Colonic mucosa (tissue), 4 donors: ENCODE measurements around the gene AOPEP. TPM values are rescaled to one million over a fixed set of nuclear protein-coding genes. Genes with fewer than 3 reads are reported as not detected.

ENCODE experiments used
- DNase-seq: peaks from one replicate; pipeline ENCODE4 v3.0.0-alpha.2; 2020
- H3K27ac ChIP-seq: fragments of 200-600 bp; one replicate; pipeline ENCODE4 v1.8.0; 2021
- H3K27me3 ChIP-seq: fragments of 200-600 bp; one replicate; pipeline ENCODE4 v1.8.0; 2021
- H3K36me3 ChIP-seq: fragments of 200-600 bp; one replicate; pipeline ENCODE4 v1.8.0; 2021
- H3K4me1 ChIP-seq: fragments of 200-600 bp; one replicate; pipeline ENCODE4 v1.8.0; 2021; ENCODE audit warnings: mild to moderate bottlenecking
- H3K4me3 ChIP-seq: fragments of 200-600 bp; one replicate; pipeline ENCODE4 v1.8.0; 2021
- H3K9ac ChIP-seq, 2 donors: one replicate each; pipeline ENCODE4 v1.7.0; 2013; ENCODE audit warnings: control low read depth in 2 of 2, low read depth in 2 of 2, low read length in 2 of 2
- H3K9me3 ChIP-seq: fragments of 200-600 bp; one replicate; pipeline ENCODE4 v1.8.0; 2021
- intact Hi-C: fragments of 100-400 bp; cut with DNase I; formaldehyde crosslinking; loops from one replicate; pipeline ENCODE4 v1.14.1; 2022
- total RNA-seq, 2 donors: library from RNA; stranded (reverse); fragmentation: NEBNext Ultra II Directional in 1 of 2; extraction: Animal tissue kit (Norgen Biotek cat#: 25700) in 1 of 2; gene quantifications; one replicate each; pipeline ENCODE4 v1.2.1, GENCODE V29; 2021
- TF ChIP-seq, protein P1 (sequence below): fragments of 200-600 bp; IDR thresholded peaks from one replicate; pipeline ENCODE4 v1.8.0; 2022; ENCODE audit warnings: antibody characterized with exemption, mild to moderate bottlenecking
- donor health status: healthy.
- donor health status: DM: no; HTN: no; CAD: no.
- donor health status: DM: no; HTN: no; CAD: no.

Gene AOPEP
- total RNA-seq, 2 donors from 2014 or later = 38.4 to 43.2 TPM

DNA sequence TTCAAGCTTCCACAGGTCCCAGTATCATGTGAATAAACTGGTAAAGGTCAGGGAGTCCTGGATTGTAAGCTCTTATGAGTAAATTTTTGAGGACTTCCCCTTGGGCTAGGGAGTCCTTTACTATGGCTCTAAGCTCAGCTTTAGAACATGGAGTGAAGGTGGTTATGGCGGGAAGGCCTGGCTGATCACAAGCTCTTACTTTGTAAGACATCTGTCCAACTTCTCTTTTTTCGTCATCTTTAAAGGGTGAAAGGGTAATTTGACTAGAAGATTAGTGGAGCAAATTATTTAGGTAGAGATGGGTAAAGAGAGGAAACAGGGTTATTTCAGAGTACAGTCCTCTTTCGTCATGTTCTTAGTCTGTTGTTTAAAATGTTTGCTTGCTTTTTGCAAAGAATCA lies 155.4 kb downstream of the AOPEP start:
- no peak overlapping the region for H3K9ac ChIP-seq
- H3K9me3 ChIP-seq = no peaks in the 10 kb centered on the region
- no peak overlapping the region for H3K4me3 ChIP-seq
- no peaks in the 10 kb centered on the region for H3K27me3 ChIP-seq
- intact Hi-C loops = no loop called here
- H3K4me1 ChIP-seq = no peaks in the 10 kb centered on the region
- H3K36me3 ChIP-seq = no peaks in the 10 kb centered on the region
- no peak overlapping the region for H3K27ac ChIP-seq
- no peak for DNase-seq
- TF ChIP-seq, protein P1, sequence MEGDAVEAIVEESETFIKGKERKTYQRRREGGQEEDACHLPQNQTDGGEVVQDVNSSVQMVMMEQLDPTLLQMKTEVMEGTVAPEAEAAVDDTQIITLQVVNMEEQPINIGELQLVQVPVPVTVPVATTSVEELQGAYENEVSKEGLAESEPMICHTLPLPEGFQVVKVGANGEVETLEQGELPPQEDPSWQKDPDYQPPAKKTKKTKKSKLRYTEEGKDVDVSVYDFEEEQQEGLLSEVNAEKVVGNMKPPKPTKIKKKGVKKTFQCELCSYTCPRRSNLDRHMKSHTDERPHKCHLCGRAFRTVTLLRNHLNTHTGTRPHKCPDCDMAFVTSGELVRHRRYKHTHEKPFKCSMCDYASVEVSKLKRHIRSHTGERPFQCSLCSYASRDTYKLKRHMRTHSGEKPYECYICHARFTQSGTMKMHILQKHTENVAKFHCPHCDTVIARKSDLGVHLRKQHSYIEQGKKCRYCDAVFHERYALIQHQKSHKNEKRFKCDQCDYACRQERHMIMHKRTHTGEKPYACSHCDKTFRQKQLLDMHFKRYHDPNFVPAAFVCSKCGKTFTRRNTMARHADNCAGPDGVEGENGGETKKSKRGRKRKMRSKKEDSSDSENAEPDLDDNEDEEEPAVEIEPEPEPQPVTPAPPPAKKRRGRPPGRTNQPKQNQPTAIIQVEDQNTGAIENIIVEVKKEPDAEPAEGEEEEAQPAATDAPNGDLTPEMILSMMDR = no peak

DNA sequence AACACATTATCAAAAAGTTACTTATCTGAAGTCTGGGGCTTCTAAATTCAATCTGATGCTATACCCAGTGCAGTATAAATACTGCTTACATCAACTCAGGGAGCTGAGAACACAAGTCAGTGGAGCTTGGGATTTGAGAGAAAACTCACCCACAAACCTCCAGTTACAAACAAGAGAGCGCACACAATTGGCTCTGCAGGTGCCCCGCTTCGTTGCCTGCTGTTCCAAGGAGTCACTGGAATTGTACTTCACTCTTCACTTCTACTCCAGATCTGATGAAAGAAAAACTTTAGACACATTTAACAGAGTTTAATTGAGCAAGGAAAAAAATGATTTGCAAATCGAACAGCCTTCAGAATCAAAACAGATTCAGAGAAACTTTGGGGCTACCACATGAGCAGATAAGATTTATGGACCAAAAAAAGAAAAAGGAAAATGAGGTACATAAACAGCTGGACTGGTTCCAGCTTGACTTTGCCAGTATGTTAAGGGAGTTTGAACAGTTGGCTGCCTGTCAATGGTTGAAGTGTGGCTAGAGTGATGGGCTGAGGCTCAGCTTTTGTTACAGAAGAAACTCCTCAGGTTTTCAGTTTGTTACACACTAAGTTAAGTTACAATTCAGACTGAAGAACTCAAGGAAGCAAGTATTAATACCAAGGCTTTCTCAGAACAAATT lies 156.6 kb downstream of the AOPEP start:
- intact Hi-C loops = no loop called here
- Histone ChIP-seq H3K27me3 (no peaks in the 10 kb centered on the region), H3K27ac (no peak overlapping the region), H3K9me3 (no peaks in the 10 kb centered on the region), H3K9ac (no peak overlapping the region), H3K4me3 (no peak overlapping the region), H3K36me3 (no peaks in the 10 kb centered on the region), H3K4me1 (no peaks in the 10 kb centered on the region)
- DNase-seq = no peak
- TF ChIP-seq, protein P1 = no peak

DNA sequence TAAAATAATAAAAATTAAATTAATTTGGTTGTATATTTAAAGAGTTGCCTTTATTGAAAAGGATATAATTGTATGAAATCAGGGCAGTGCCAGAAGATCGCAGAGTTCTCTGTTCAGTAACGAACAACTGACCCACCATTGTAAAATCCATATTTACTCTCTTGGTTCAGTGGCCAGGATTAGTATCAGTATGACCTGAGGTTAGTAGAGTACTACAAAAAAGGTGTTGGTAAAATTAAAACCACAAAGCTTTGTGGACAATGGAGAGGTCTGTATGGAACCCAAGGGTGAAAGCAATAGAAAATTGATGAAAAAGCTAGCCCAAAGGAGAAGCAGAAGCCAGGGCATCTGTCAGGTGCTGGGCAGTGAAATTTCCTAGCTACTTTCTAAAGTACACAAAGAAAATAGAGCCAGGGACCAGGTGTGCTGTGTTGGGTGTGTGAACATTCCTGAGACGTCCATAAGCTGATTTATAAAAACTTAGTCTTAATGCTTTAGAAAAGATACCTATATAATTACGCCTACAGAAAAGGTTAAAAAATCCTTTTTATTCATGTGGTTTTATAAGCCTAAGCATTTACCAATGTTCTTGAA lies 159.5 kb downstream of the AOPEP start:
- Histone ChIP-seq H3K27ac (no peak overlapping the region), H3K4me1 (no peaks in the 10 kb centered on the region), H3K36me3 (no peaks in the 10 kb centered on the region), H3K4me3 (no peak overlapping the region), H3K27me3 (no peaks in the 10 kb centered on the region), H3K9ac (no peak overlapping the region), H3K9me3 (no peaks in the 10 kb centered on the region)
- TF ChIP-seq, protein P1 = no peak
- no peak for DNase-seq
- intact Hi-C loops = no loop called here

DNA sequence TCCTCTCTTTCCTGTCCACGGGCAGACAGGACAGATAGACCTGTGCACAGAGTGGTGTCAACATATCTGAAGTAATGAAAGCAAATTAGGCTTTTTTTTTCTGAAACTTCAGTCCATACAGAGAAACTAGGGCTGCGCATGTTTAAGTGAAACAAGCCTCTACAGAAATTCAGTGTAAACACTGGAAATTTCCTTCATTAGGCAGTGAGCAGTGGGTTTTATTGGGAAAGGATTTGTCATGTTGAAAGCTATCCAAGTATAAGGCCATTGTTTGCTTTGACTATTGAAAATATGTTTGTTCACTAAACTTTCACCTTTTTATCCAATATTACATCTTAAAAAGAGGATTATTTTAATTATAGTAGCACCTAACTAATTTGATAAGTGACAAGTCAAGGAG lies 161.2 kb downstream of the AOPEP start:
- no peak overlapping the region for H3K27ac ChIP-seq
- intact Hi-C loops = no loop called here
- TF ChIP-seq, protein P1 = no peak
- no peak overlapping the region for H3K4me3 ChIP-seq
- no peaks in the 10 kb centered on the region for H3K4me1 ChIP-seq
- no peak for DNase-seq
- H3K27me3 ChIP-seq = no peaks in the 10 kb centered on the region
- H3K9me3 ChIP-seq = no peaks in the 10 kb centered on the region
- no peaks in the 10 kb centered on the region for H3K36me3 ChIP-seq
- no peak overlapping the region for H3K9ac ChIP-seq

DNA sequence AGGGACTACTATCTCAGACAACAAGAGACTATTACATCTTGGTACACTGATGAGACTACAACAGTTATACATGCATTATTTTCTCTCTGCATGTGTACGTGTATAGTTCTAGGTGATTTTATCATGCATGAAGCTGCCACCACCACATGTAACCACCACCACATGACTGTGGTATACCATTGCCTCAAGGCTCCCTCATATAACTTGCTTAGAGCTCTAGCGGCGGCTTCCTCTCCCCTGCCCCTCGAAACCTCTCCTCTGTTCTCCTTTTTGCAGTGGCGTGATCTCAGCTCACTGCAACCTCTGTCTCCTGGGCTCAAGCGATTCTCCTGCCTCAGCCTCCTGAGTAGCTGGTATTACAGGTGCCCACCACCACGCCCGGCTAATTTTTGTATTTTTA lies 162.3 kb downstream of the AOPEP start:
- Histone ChIP-seq H3K36me3 (no peaks in the 10 kb centered on the region), H3K27me3 (no peaks in the 10 kb centered on the region), H3K4me1 (no peaks in the 10 kb centered on the region), H3K4me3 (no peak overlapping the region), H3K27ac (no peak overlapping the region), H3K9ac (no peak overlapping the region), H3K9me3 (no peaks in the 10 kb centered on the region)
- DNase-seq = no peak
- TF ChIP-seq, protein P1 = no peak
- intact Hi-C loops = no loop called here
